SJSA1 (cell line): Measurements from ENCODE around the gene GNAL. TPM values are rescaled to one million over a fixed set of nuclear protein-coding genes. Genes with fewer than 3 reads are reported as not detected.
"Not testable (repeated sequence)": the region's sequence is repeated elsewhere in the genome, so short reads cannot be mapped to it uniquely, and the experiment has no call there.

Experiments
- DNase-seq, 2 experiments: peaks; one replicate each; pipeline ENCODE4 v3.0.0-alpha.2; 2015 to 2020; ENCODE audit warnings: low spot score in 2 of 2, low read depth in 1 of 2
- H3K27ac ChIP-seq: fragments of 250-450 bp; sonication (Bioruptor Pico); 2 replicates; pipeline ENCODE4 v1.5.1; 2020; ENCODE audit warnings: mild to moderate bottlenecking, moderate library complexity
- H3K27me3 ChIP-seq: fragments of 250-450 bp; sonication (Bioruptor Pico); replicated peaks from 2 replicates; pipeline ENCODE4 v1.5.1; 2020; ENCODE audit warnings: mild to moderate bottlenecking, moderate library complexity
- H3K36me3 ChIP-seq: fragments of 250-450 bp; sonication (Bioruptor Pico); 2 replicates; pipeline ENCODE4 v1.5.1; 2020; ENCODE audit warnings: mild to moderate bottlenecking
- H3K4me1 ChIP-seq: fragments of 250-450 bp; sonication (Bioruptor Pico); replicated peaks from 2 replicates; pipeline ENCODE4 v1.6.1; 2021; ENCODE audit warnings: mild to moderate bottlenecking
- H3K4me3 ChIP-seq: fragments of 250-450 bp; sonication (Bioruptor Pico); 2 replicates; pipeline ENCODE4 v1.5.1; 2020; ENCODE audit warnings: mild to moderate bottlenecking
- H3K9me3 ChIP-seq: fragments of 250-450 bp; sonication (Bioruptor Pico); replicated peaks from 2 replicates; pipeline ENCODE4 v1.5.1; 2020; ENCODE audit warnings: mild to moderate bottlenecking
- total RNA-seq: library from RNA; depleted of rRNA; stranded (reverse); fragments of >200 nt; shearing (Covaris generic); gene quantifications from 2 replicates; pipeline ENCODE4 v1.2.3, GENCODE V29; 2014

Gene GNAL
- total RNA-seq, 1 experiment from 2014 or later: 1.9 TPM

GRCh38 chr18:11849841-11850634 lies 161.0 kb downstream of the GNAL start:
- H3K27me3 ChIP-seq: no peaks in the 10 kb centered on the region
- peak; percentile 80 to 85 for DNase-seq
- H3K4me1 ChIP-seq: peaks cover 20% of the 10 kb centered on the region
- H3K27ac ChIP-seq: peak overlapping the region; percentile 91
- H3K4me3 ChIP-seq: peak overlapping the region; percentile 73
- H3K9me3 ChIP-seq: no peaks in the 10 kb centered on the region
- peaks cover 8% of the 10 kb centered on the region for H3K36me3 ChIP-seq

GRCh38 chr18:11850821-11851145 lies 161.7 kb downstream of the GNAL start:
- Histone ChIP-seq H3K4me1 (peaks cover 20% of the 10 kb centered on the region), H3K27me3 (no peaks in the 10 kb centered on the region), H3K27ac (peak overlapping the region; percentile 91), H3K36me3 (peaks cover 8% of the 10 kb centered on the region), H3K4me3 (peak overlapping the region; percentile 73), H3K9me3 (no peaks in the 10 kb centered on the region)
- no peak for DNase-seq

- Histone ChIP-seq H3K4me1 (peaks cover 23% of the 10 kb centered on the region), H3K36me3 (peaks cover 8% of the 10 kb centered on the region), H3K9me3 (no peaks in the 10 kb centered on the region), H3K27ac (peak within 1 kb of the TSS; percentile 91), H3K27me3 (no peaks in the 10 kb centered on the region), H3K4me3 (peak within 1 kb of the TSS; percentile 73)
- peak; percentile 92 to 97 for DNase-seq
Observed at GRCh38 chr18:11851146-11851805, 162.2 kb downstream of the GNAL start, which contains the start of gene CHMP1B. Gene CHMP1B (plus strand): TSS chr18:11851413. CDS start chr18:11851512, 99 bp downstream.

GRCh38 chr18:11851806-11852337 lies 162.8 kb downstream of the GNAL start:
- H3K4me3 ChIP-seq: peak overlapping the region; percentile 73
- H3K4me1 ChIP-seq: peaks cover 29% of the 10 kb centered on the region
- H3K27ac ChIP-seq: peak overlapping the region; percentile 91
- H3K36me3 ChIP-seq: peaks cover 8% of the 10 kb centered on the region
- peak in 1 of 2 experiments; percentile 45 for DNase-seq
- H3K27me3 ChIP-seq: no peaks in the 10 kb centered on the region
- H3K9me3 ChIP-seq: no peaks in the 10 kb centered on the region

- not testable (repeated sequence) for H3K36me3 ChIP-seq, H3K27ac ChIP-seq, DNase-seq, H3K4me3 ChIP-seq, H3K9me3 ChIP-seq, H3K27me3 ChIP-seq
- H3K4me1 ChIP-seq: peaks cover 49% of the 10 kb centered on the region
Observed at GRCh38 chr18:11854554-11854953, 165.5 kb downstream of the GNAL start.

- no peak overlapping the region for H3K4me3 ChIP-seq
- DNase-seq: peak; percentile 64 to 78
- peaks cover 47% of the 10 kb centered on the region for H3K4me1 ChIP-seq
- H3K27me3 ChIP-seq: no peaks in the 10 kb centered on the region
- no peaks in the 10 kb centered on the region for H3K9me3 ChIP-seq
- 0 out of 2 replicates have a peak, but pooled peaks cover 4% of the 10 kb centered on the region for H3K36me3 ChIP-seq
- peak overlapping the region; percentile 83 for H3K27ac ChIP-seq
Observed at GRCh38 chr18:11857177-11857887, 168.3 kb downstream of the GNAL start.

- H3K27ac ChIP-seq: peak overlapping the region; percentile 70
- no peaks in the 10 kb centered on the region for H3K27me3 ChIP-seq
- H3K4me1 ChIP-seq: peaks cover 44% of the 10 kb centered on the region
- H3K36me3 ChIP-seq: no peaks in the 10 kb centered on the region
- no peak overlapping the region for H3K4me3 ChIP-seq
- no peaks in the 10 kb centered on the region for H3K9me3 ChIP-seq
- DNase-seq: no peak
Observed at GRCh38 chr18:11859282-11859830, 170.3 kb downstream of the GNAL start.

- Histone ChIP-seq H3K36me3 (no peaks in the 10 kb centered on the region), H3K9me3 (no peaks in the 10 kb centered on the region), H3K27ac (peak overlapping the region; percentile 70), H3K4me3 (no peak overlapping the region), H3K4me1 (peaks cover 44% of the 10 kb centered on the region), H3K27me3 (no peaks in the 10 kb centered on the region)
- DNase-seq: peak; percentile 61 to 66
Observed at GRCh38 chr18:11859903-11860407, 170.9 kb downstream of the GNAL start.

GRCh38 chr18:11860594-11861450 lies 171.8 kb downstream of the GNAL start:
- no peaks in the 10 kb centered on the region for H3K36me3 ChIP-seq
- H3K4me3 ChIP-seq: no peak overlapping the region
- H3K27me3 ChIP-seq: no peaks in the 10 kb centered on the region
- H3K9me3 ChIP-seq: no peaks in the 10 kb centered on the region
- H3K27ac ChIP-seq: peak overlapping the region; percentile 70
- DNase-seq: no peak
- peaks cover 44% of the 10 kb centered on the region for H3K4me1 ChIP-seq

- no peak overlapping the region for H3K27ac ChIP-seq
- H3K9me3 ChIP-seq: no peaks in the 10 kb centered on the region
- H3K4me3 ChIP-seq: no peak overlapping the region
- no peak for DNase-seq
- H3K27me3 ChIP-seq: no peaks in the 10 kb centered on the region
- no peaks in the 10 kb centered on the region for H3K36me3 ChIP-seq
- peaks cover 36% of the 10 kb centered on the region for H3K4me1 ChIP-seq
Observed at GRCh38 chr18:11861583-11862288, 172.7 kb downstream of the GNAL start.

- peaks cover 27% of the 10 kb centered on the region for H3K4me1 ChIP-seq
- H3K4me3 ChIP-seq: no peak overlapping the region
- no peaks in the 10 kb centered on the region for H3K27me3 ChIP-seq
- no peaks in the 10 kb centered on the region for H3K36me3 ChIP-seq
- no peak for DNase-seq
- H3K9me3 ChIP-seq: no peaks in the 10 kb centered on the region
- H3K27ac ChIP-seq: no peak overlapping the region
Observed at GRCh38 chr18:11862468-11863137, 173.5 kb downstream of the GNAL start.

- Histone ChIP-seq H3K27me3 (no peaks in the 10 kb centered on the region), H3K4me3 (no peak overlapping the region), H3K9me3 (no peaks in the 10 kb centered on the region), H3K36me3 (no peaks in the 10 kb centered on the region), H3K27ac (no peak overlapping the region), H3K4me1 (peaks cover 13% of the 10 kb centered on the region)
- no peak for DNase-seq
Observed at GRCh38 chr18:11864471-11864870, 175.4 kb downstream of the GNAL start.
